NCI-H2171 (cell line): ENCODE measurements around the gene ATF7.
"Not testable (repeated sequence)": the region's sequence is repeated elsewhere in the genome, so short reads cannot be mapped to it uniquely, and the experiment has no call there.

Source experiments
- DNase-seq: peaks from one replicate; lab custom pipeline; 2025; lab: John Stamatoyannopoulos, UW

ATF7 gene

GRCh38 chr12:53625946-53626701 lies at the start of gene ATF7:
Gene ATF7, minus strand, starts transcription at chr12:53626382. Its CDS starts 25,382 bp downstream, at chr12:53601000.
- peak; percentile 96 for DNase-seq

GRCh38 chr12:53674977-53675700 lies 49.0 kb upstream of the ATF7 start:
- DNase-seq: no peak

- no peak for DNase-seq
Observed at GRCh38 chr12:53670971-53671370, 44.8 kb upstream of the ATF7 start.

GRCh38 chr12:53670308-53670707 lies 44.1 kb upstream of the ATF7 start:
- no peak for DNase-seq

GRCh38 chr12:53667080-53667479 lies 40.9 kb upstream of the ATF7 start:
- no peak for DNase-seq

GRCh38 chr12:53664936-53665335 lies 38.8 kb upstream of the ATF7 start:
- no peak for DNase-seq

- DNase-seq: no peak
Observed at GRCh38 chr12:53664191-53664590, 38.0 kb upstream of the ATF7 start.

- no peak for DNase-seq
Observed at GRCh38 chr12:53660041-53660440, 33.9 kb upstream of the ATF7 start.

GRCh38 chr12:53659571-53659981 lies 33.4 kb upstream of the ATF7 start:
- no peak for DNase-seq

GRCh38 chr12:53659011-53659551 lies 32.9 kb upstream of the ATF7 start:
- DNase-seq: no peak

- DNase-seq: no peak
Observed at GRCh38 chr12:53657041-53657440, 30.9 kb upstream of the ATF7 start.

- DNase-seq: no peak
Observed at GRCh38 chr12:53653595-53653994, 27.4 kb upstream of the ATF7 start.

- DNase-seq: no peak
Observed at GRCh38 chr12:53652366-53652765, 26.2 kb upstream of the ATF7 start.

- no peak for DNase-seq
Observed at GRCh38 chr12:53651737-53652136, 25.6 kb upstream of the ATF7 start.

GRCh38 chr12:53646300-53646699 lies 20.1 kb upstream of the ATF7 start:
- DNase-seq: not testable (repeated sequence)

- peak; percentile 77 for DNase-seq
Observed at GRCh38 chr12:53645165-53645564, 19.0 kb upstream of the ATF7 start.

GRCh38 chr12:53644133-53644532 lies 18.0 kb upstream of the ATF7 start:
- DNase-seq: no peak

GRCh38 chr12:53643232-53643979 lies 17.2 kb upstream of the ATF7 start:
- DNase-seq: no peak

- DNase-seq: no peak
Observed at GRCh38 chr12:53638057-53638456, 11.9 kb upstream of the ATF7 start.

- no peak for DNase-seq
Observed at GRCh38 chr12:53636641-53637040, 10.5 kb upstream of the ATF7 start.

GRCh38 chr12:53635708-53636107 lies 9.5 kb upstream of the ATF7 start:
- not testable (repeated sequence) for DNase-seq

- no peak for DNase-seq
Observed at GRCh38 chr12:53631721-53632120, 5.5 kb upstream of the ATF7 start.
